BE2C (cell line): Measurements from ENCODE around the gene SERPING1.
A peak's percentile ranks its signal among the peaks of the same experiment; 100 is the strongest.

Experiments
- DNase-seq: peaks from one replicate; pipeline ENCODE4 v3.0.0-alpha.2; 2020
- H3K27me3 ChIP-seq: fragments of 250-450 bp; sonication (Bioruptor Pico); 2 replicates; pipeline ENCODE4 v1.5.1; 2020; ENCODE audit warnings: mild to moderate bottlenecking
- H3K36me3 ChIP-seq: fragments of 250-450 bp; sonication (Bioruptor Pico); 2 replicates; pipeline ENCODE4 v1.5.1; 2020; ENCODE audit warnings: mild to moderate bottlenecking
- H3K4me1 ChIP-seq: fragments of 250-450 bp; sonication (Bioruptor Pico); 2 replicates; pipeline ENCODE4 v1.5.1; 2020
- H3K4me3 ChIP-seq: 2 replicates; pipeline ENCODE4 v1.5.1; 2011; ENCODE audit warnings: low read depth, low read length
- H3K9me3 ChIP-seq: fragments of 250-450 bp; sonication (Bioruptor Pico); 2 replicates; pipeline ENCODE4 v1.5.1; 2020
- CTCF ChIP-seq: IDR thresholded peaks from 2 replicates; pipeline ENCODE4 v1.5.1; 2012; ENCODE audit warnings: mild to moderate bottlenecking, low read depth, low read length

Gene SERPING1

GRCh38 chr11:57567515-57568329, 29.8 kb upstream of the SERPING1 start, which contains the start of gene UBE2L6:
UBE2L6 (minus strand) TSS chr11:57567672; CDS start chr11:57567611, 61 bp downstream.
- Histone ChIP-seq H3K9me3 (no peaks in the 10 kb centered on the region), H3K4me3 (peak within 1 kb of the TSS; percentile 54), H3K4me1 (no peaks in the 10 kb centered on the region), H3K27me3 (no peaks in the 10 kb centered on the region; the same call in 1 of the 2 replicates), H3K36me3 (no peaks in the 10 kb centered on the region)
- TF ChIP-seq CTCF, result no peak
- DNase-seq, result peak; percentile 17

- peak overlapping the region; percentile 54 for H3K4me3 ChIP-seq
- H3K27me3 ChIP-seq, result no peaks in the 10 kb centered on the region; the same call in 1 of the 2 replicates
- H3K9me3 ChIP-seq, result no peaks in the 10 kb centered on the region
- TF ChIP-seq CTCF, result peak; percentile 73
- peak; percentile 68 for DNase-seq
- H3K36me3 ChIP-seq, result no peaks in the 10 kb centered on the region
- no peaks in the 10 kb centered on the region for H3K4me1 ChIP-seq
These were observed 29.1 kb upstream of the SERPING1 start for GRCh38 chr11:57568330-57568766.

GRCh38 chr11:57571606-57572005, 25.9 kb upstream of the SERPING1 start:
- Histone ChIP-seq H3K9me3 (no peaks in the 10 kb centered on the region), H3K4me3 (no peak overlapping the region), H3K36me3 (no peaks in the 10 kb centered on the region), H3K4me1 (no peaks in the 10 kb centered on the region), H3K27me3 (no peaks in the 10 kb centered on the region; the same call in 1 of the 2 replicates)
- TF ChIP-seq CTCF, result no peak
- DNase-seq, result no peak

DNA sequence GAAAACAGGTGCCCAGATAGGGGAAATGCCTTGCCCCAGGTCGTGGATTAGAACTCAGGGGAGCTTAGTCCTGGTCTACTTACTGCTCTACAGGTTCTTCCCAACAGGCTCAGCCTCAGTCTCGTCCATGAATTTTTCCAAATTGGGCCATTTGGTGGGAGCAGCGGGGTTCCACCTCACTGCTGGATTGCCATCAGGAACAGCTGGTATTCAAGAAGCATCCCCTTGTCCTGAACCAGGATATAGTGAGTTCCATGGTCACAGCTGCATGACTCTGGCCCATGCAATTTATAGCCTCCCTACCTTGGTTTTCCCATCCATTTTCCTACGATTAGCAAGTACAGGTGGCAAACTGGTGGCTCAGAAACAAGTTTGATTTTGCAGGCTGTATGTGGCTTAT, 23.4 kb upstream of the SERPING1 start:
- no peak for TF ChIP-seq CTCF
- Histone ChIP-seq H3K4me1 (no peaks in the 10 kb centered on the region), H3K4me3 (no peak overlapping the region), H3K36me3 (no peaks in the 10 kb centered on the region), H3K27me3 (no peaks in the 10 kb centered on the region), H3K9me3 (no peaks in the 10 kb centered on the region)
- DNase-seq, result no peak

DNA sequence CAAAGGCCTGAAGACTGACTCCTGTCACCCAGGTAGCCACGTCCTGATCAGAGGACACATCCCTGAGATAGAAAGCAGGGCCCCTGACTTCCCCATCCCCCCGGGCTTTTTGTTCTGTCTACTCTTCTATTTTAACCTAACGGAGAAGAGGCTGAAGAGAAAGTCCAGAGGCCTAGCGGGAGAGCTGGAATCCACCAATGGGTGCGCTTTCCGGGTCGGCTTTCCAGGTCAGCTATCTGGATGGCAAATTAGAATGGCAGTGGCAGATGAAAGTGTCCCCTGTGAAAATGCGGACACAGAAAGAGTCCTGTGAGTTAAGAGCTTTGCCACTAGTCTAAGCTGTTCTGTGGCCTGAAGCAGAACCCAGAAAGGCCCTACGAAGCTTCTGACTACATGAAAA, 13.1 kb upstream of the SERPING1 start:
- Histone ChIP-seq H3K36me3 (no peaks in the 10 kb centered on the region), H3K4me3 (no peak overlapping the region)
- TF ChIP-seq CTCF, result no peak

DNA sequence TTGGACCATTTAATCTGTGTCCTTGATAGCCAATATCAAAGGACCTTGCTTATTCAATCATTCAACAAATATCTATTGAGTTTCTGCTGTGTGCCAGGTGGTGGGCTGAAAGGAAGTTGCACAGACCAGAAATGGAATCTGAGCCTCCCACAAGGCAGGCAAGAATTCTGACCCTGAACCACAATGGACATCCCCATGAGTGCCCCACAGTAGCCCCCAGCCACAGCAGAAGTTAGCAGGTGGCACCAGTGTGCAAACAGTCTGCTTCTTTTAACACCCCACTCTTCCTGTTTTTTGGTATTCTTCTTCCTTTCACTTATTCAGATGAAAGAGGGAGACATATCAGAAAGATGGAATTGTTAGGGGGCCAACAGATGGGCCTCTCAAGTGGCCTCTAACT, 12.2 kb upstream of the SERPING1 start:
- H3K4me3 ChIP-seq, result no peak overlapping the region
- no peak for TF ChIP-seq CTCF
- no peaks in the 10 kb centered on the region for H3K27me3 ChIP-seq
- DNase-seq, result no peak
- H3K4me1 ChIP-seq, result no peaks in the 10 kb centered on the region
- no peaks in the 10 kb centered on the region for H3K36me3 ChIP-seq
- no peaks in the 10 kb centered on the region for H3K9me3 ChIP-seq

More for the DNA sequence above, 13.1 kb upstream of the SERPING1 start:
- no peaks in the 10 kb centered on the region for H3K4me1 ChIP-seq
- no peaks in the 10 kb centered on the region for H3K9me3 ChIP-seq
- no peak for DNase-seq
- no peaks in the 10 kb centered on the region for H3K27me3 ChIP-seq
